IgD-negative memory B cell (primary cell): Measurements from ENCODE around the gene LRP1B. TPM values are rescaled to one million over a fixed set of nuclear protein-coding genes. Genes with fewer than 3 reads are reported as not detected.

Experiments used
- H3K27ac Mint-ChIP-seq, 3 donors: one replicate each; pipeline ENCODE4 v1.8.0; 2020 to 2022; ENCODE audit warnings: mild to moderate bottlenecking in 3 of 3, mixed read lengths in 3 of 3, moderate library complexity in 1 of 3
- H3K27me3 Mint-ChIP-seq: one replicate; pipeline ENCODE4 v1.8.0; 2021; ENCODE audit warnings: mixed read lengths
- H3K36me3 Mint-ChIP-seq: one replicate; pipeline ENCODE4 v1.8.0; 2020; ENCODE audit warnings: mild to moderate bottlenecking, mixed read lengths
- H3K4me1 Mint-ChIP-seq, 3 donors: one replicate each; pipeline ENCODE4 v1.8.0; 2020 to 2022; ENCODE audit warnings: mixed read lengths in 3 of 3, mild to moderate bottlenecking in 1 of 3
- H3K4me3 Mint-ChIP-seq, 4 donors: one replicate each; pipeline ENCODE4 v1.8.0; 2020 to 2022; ENCODE audit warnings: mild to moderate bottlenecking in 4 of 4, mixed read lengths in 4 of 4, moderate library complexity in 3 of 4
- H3K9me3 Mint-ChIP-seq, 3 donors: one replicate each; pipeline ENCODE4 v1.8.0; 2020 to 2021; ENCODE audit warnings: mixed read lengths in 3 of 3, mild to moderate bottlenecking in 1 of 3
- polyA plus RNA-seq: library from polyadenylated mRNA; unstranded; fragments of 300-500 nt; fragmentation: Illumina TruSeq; gene quantifications from one replicate; pipeline ENCODE4 v1.2.3, GENCODE V29; 2021

The LRP1B gene
- polyA plus RNA-seq, 1 donor from 2014 or later, result not detected

GRCh38 chr2:141595316-141595920 lies 535.4 kb downstream of the LRP1B start:
- Mint-ChIP-seq H3K36me3 (no peaks in the 10 kb centered on the region), H3K4me3 (no peak overlapping the region), H3K27ac (no peak overlapping the region), H3K27me3 (no peaks in the 10 kb centered on the region), H3K9me3 (peaks cover 2 to 4% (median 3%) of the 10 kb centered on the region in 3 donors), H3K4me1 (no peaks in the 10 kb centered on the region)

GRCh38 chr2:141591787-141592186 lies 539.0 kb downstream of the LRP1B start:
- Mint-ChIP-seq H3K9me3 (peaks cover 0 to 4% (median 0%) of the 10 kb centered on the region in 3 donors), H3K4me3 (no peak overlapping the region), H3K36me3 (no peaks in the 10 kb centered on the region), H3K27ac (peak overlapping the region in 1 of 3 donors; percentile 71), H3K4me1 (no peaks in the 10 kb centered on the region), H3K27me3 (no peaks in the 10 kb centered on the region)

GRCh38 chr2:141590620-141591019 lies 540.2 kb downstream of the LRP1B start:
- no peaks in the 10 kb centered on the region for H3K36me3 Mint-ChIP-seq
- H3K27ac Mint-ChIP-seq, result no peak overlapping the region
- H3K9me3 Mint-ChIP-seq, result peaks cover 0 to 4% (median 0%) of the 10 kb centered on the region in 3 donors
- H3K27me3 Mint-ChIP-seq, result no peaks in the 10 kb centered on the region
- no peaks in the 10 kb centered on the region for H3K4me1 Mint-ChIP-seq
- H3K4me3 Mint-ChIP-seq, result no peak overlapping the region

GRCh38 chr2:141589314-141589713 lies 541.5 kb downstream of the LRP1B start:
- H3K36me3 Mint-ChIP-seq, result no peaks in the 10 kb centered on the region
- H3K27me3 Mint-ChIP-seq, result no peaks in the 10 kb centered on the region
- H3K27ac Mint-ChIP-seq, result no peak overlapping the region
- no peak overlapping the region for H3K4me3 Mint-ChIP-seq
- no peaks in the 10 kb centered on the region for H3K4me1 Mint-ChIP-seq
- H3K9me3 Mint-ChIP-seq, result peaks cover 0 to 4% (median 0%) of the 10 kb centered on the region in 3 donors

- no peaks in the 10 kb centered on the region for H3K36me3 Mint-ChIP-seq
- H3K27ac Mint-ChIP-seq, result no peak overlapping the region
- H3K9me3 Mint-ChIP-seq, result peaks cover 0 to 3% (median 2%) of the 10 kb centered on the region in 3 donors
- H3K27me3 Mint-ChIP-seq, result no peaks in the 10 kb centered on the region
- H3K4me1 Mint-ChIP-seq, result no peaks in the 10 kb centered on the region
- no peak overlapping the region for H3K4me3 Mint-ChIP-seq
Measured at GRCh38 chr2:141586985-141587384, 543.8 kb downstream of the LRP1B start.

- peaks cover 0 to 2% (median 0%) of the 10 kb centered on the region in 3 donors for H3K9me3 Mint-ChIP-seq
- H3K36me3 Mint-ChIP-seq, result no peaks in the 10 kb centered on the region
- H3K27ac Mint-ChIP-seq, result no peak overlapping the region
- H3K4me3 Mint-ChIP-seq, result no peak overlapping the region
- no peaks in the 10 kb centered on the region for H3K27me3 Mint-ChIP-seq
- H3K4me1 Mint-ChIP-seq, result no peaks in the 10 kb centered on the region
Measured at GRCh38 chr2:141582213-141582612, 548.6 kb downstream of the LRP1B start.

- H3K36me3 Mint-ChIP-seq, result no peaks in the 10 kb centered on the region
- H3K4me3 Mint-ChIP-seq, result no peak overlapping the region
- no peaks in the 10 kb centered on the region for H3K27me3 Mint-ChIP-seq
- H3K4me1 Mint-ChIP-seq, result no peaks in the 10 kb centered on the region
- peaks cover 0 to 3% (median 0%) of the 10 kb centered on the region in 3 donors for H3K9me3 Mint-ChIP-seq
- H3K27ac Mint-ChIP-seq, result no peak overlapping the region
Measured at GRCh38 chr2:141579071-141579470, 551.7 kb downstream of the LRP1B start.

GRCh38 chr2:141570474-141571131 lies 560.2 kb downstream of the LRP1B start:
- Mint-ChIP-seq H3K4me3 (no peak overlapping the region), H3K27ac (no peak overlapping the region), H3K27me3 (no peaks in the 10 kb centered on the region), H3K36me3 (peaks cover 2% of the 10 kb centered on the region), H3K4me1 (no peaks in the 10 kb centered on the region), H3K9me3 (peaks cover 0 to 3% (median 2%) of the 10 kb centered on the region in 3 donors)

GRCh38 chr2:141569941-141570340 lies 560.9 kb downstream of the LRP1B start:
- Mint-ChIP-seq H3K27me3 (no peaks in the 10 kb centered on the region), H3K27ac (no peak overlapping the region), H3K4me3 (no peak overlapping the region), H3K36me3 (peaks cover 2% of the 10 kb centered on the region), H3K9me3 (peaks cover 0 to 3% (median 2%) of the 10 kb centered on the region in 3 donors), H3K4me1 (no peaks in the 10 kb centered on the region)

- Mint-ChIP-seq H3K4me1 (no peaks in the 10 kb centered on the region), H3K9me3 (no peaks in the 10 kb centered on the region), H3K36me3 (no peaks in the 10 kb centered on the region), H3K27ac (no peak overlapping the region), H3K27me3 (no peaks in the 10 kb centered on the region), H3K4me3 (no peak overlapping the region)
Measured at GRCh38 chr2:141565597-141565996, 565.2 kb downstream of the LRP1B start.

GRCh38 chr2:141560723-141561122 lies 570.1 kb downstream of the LRP1B start:
- Mint-ChIP-seq H3K27ac (no peak overlapping the region), H3K27me3 (no peaks in the 10 kb centered on the region), H3K9me3 (peaks cover 0 to 1% (median 0%) of the 10 kb centered on the region in 3 donors), H3K36me3 (no peaks in the 10 kb centered on the region), H3K4me3 (no peak overlapping the region), H3K4me1 (no peaks in the 10 kb centered on the region)

GRCh38 chr2:141557329-141558095 lies 573.3 kb downstream of the LRP1B start:
- no peaks in the 10 kb centered on the region for H3K4me1 Mint-ChIP-seq
- H3K9me3 Mint-ChIP-seq, result peaks cover 0 to 1% (median 0%) of the 10 kb centered on the region in 3 donors
- H3K36me3 Mint-ChIP-seq, result no peaks in the 10 kb centered on the region
- no peaks in the 10 kb centered on the region for H3K27me3 Mint-ChIP-seq
- H3K27ac Mint-ChIP-seq, result no peak overlapping the region
- H3K4me3 Mint-ChIP-seq, result no peak overlapping the region

- Mint-ChIP-seq H3K27me3 (no peaks in the 10 kb centered on the region), H3K4me3 (no peak overlapping the region), H3K4me1 (no peaks in the 10 kb centered on the region), H3K36me3 (no peaks in the 10 kb centered on the region), H3K27ac (no peak overlapping the region), H3K9me3 (peaks cover 0 to 1% (median 0%) of the 10 kb centered on the region in 3 donors)
Measured at GRCh38 chr2:141555876-141556470, 574.8 kb downstream of the LRP1B start.

- Mint-ChIP-seq H3K36me3 (no peaks in the 10 kb centered on the region), H3K9me3 (peaks cover 0 to 1% (median 0%) of the 10 kb centered on the region in 3 donors), H3K4me1 (no peaks in the 10 kb centered on the region), H3K4me3 (no peak overlapping the region), H3K27ac (no peak overlapping the region), H3K27me3 (no peaks in the 10 kb centered on the region)
Measured at GRCh38 chr2:141554810-141555209, 576.0 kb downstream of the LRP1B start.
